ENCODE results near the gene ZKSCAN5.
"Not testable (repeated sequence)": the region's sequence is repeated elsewhere in the genome, so short reads cannot be mapped to it uniquely, and the experiment has no call there.

The ZKSCAN5 gene

DNA sequence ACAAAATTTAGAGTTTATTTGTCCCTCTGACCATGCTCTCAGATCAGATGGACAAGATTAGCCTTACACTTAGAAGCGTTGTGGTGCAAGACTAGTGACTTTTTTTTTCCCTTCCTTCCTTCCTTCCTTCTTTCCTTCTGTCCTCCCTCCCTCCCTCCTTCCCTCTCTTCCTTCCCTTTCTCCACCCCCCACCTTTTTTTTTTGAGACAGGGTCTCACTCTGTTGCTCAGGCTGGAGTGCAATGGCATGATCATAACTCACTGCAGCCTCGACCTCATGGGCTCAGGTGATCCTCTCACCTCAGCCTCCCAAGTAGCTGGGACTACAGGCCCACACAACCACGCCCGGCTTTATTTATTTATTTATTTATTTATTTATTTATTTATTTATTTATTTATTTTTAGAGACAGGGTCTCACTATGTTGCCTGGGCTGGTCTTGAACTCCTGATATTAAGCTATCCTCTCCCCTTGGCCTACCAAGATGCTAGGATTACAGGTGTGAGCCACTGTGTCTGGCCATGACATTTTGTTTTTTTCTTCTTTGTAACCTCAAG lies 76.4 kb downstream of the ZKSCAN5 start:
- not testable (repeated sequence) for DNase-seq (ENCODE audit: low read depth in 2 of 3, low spot score in 1 of 3)
